HG03342 (cell line): ENCODE results near the gene MAST3.
A peak's percentile ranks its signal among the peaks of the same experiment; 100 is the strongest.

Experiments used
- ATAC-seq: cut with Tn5 transposase; IDR thresholded peaks from one replicate; pipeline ENCODE4 v1.9.1; 2021; ENCODE audit warnings: mild to moderate bottlenecking, moderate library complexity; ENCODE audit not compliant: unreplicated experiment

MAST3 gene

GRCh38 chr19:18097217-18097992, at the start of gene MAST3:
TSS of gene MAST3 (plus strand) at chr19:18097778. CDS start at chr19:18097793, 15 bp downstream.
- ATAC-seq: peak; percentile 42

- no peak for ATAC-seq
These were observed 48.2 kb upstream of the MAST3 start for GRCh38 chr19:18049385-18049784.

GRCh38 chr19:18051887-18052286, 45.7 kb upstream of the MAST3 start:
- ATAC-seq: no peak

- ATAC-seq: no peak
These were observed 43.9 kb upstream of the MAST3 start for GRCh38 chr19:18053576-18054219.

- ATAC-seq: no peak
These were observed 41.6 kb upstream of the MAST3 start for GRCh38 chr19:18055967-18056366.

GRCh38 chr19:18057557-18057956, 40.0 kb upstream of the MAST3 start:
- no peak for ATAC-seq

DNA sequence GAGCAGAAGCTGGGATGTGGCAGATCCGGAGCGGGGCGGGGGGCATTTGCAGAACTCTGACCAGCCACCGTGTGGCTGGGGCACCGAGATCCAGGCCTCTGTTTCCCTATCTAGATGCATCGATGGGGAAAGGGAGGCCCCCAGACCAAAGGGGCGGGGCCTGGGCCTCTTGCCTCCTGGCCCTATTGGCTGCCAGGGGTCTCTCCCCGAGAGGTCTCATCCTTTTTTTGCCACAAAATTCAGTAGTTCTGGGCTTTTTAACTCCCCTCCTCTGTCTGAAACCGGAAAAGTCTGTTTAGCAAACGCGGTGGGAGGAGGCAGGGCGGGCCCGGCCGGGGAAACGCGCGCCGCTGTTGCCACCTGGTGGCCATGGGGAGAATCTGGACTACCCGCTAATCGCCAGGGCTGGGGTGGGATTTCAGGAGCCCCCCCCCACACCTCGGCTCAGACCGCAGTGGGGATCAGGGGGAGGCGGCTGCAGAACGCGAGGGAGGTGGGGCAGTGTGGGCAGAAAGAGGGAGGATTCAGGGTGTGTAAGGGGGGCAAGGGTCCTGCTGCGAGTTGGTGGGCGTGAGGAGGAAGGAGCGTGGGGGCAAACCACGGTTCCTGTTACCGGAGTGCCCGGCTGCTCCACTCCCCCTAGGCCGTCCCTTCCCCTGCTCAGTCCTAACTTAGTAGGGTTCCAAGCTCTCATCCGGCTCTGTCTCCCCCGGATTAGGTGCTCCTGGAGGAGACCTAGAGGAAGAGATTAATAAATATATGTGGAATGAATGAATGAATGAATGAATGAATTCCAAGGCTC, 39.2 kb upstream of the MAST3 start:
- ATAC-seq: no peak

DNA sequence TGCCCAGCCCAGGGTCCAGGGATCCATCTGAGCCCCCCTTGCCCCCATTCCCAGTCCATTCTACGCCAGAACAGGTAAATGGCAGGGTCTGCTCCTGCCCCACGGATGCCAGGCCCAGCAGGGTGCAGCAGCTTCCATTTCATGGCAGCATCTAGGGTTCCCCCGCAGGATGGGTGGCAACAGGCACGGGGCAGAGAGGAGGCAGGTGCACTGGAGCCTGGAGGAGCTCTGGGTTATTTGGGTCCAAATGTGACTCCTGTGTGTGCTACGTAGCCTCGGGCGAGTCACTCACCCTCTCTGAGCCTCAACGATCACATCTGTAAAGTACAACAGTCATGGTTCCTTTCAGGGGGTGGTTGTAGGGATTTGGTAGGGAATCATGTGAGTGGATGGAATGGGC, 38.3 kb upstream of the MAST3 start:
- no peak for ATAC-seq

DNA sequence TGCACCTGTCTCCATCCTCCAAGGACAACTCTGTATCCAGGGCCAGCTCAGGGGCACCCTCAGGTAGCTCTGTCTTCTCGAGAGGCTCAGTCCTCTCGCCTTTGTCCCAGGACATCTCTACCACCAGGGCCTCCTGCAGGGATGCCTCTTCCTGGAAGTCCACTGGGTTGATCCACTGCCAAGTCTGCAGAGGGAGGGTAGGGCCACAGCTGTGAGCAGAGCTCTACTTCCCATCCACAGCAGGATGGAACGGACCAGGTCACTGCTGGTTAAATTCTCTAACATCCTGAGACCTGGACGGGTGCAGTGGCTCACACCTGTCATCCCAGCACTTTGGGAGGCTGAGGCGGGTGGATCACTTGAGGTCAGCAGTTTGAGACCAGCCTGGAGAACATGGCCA, 37.7 kb upstream of the MAST3 start:
- ATAC-seq: no peak

DNA sequence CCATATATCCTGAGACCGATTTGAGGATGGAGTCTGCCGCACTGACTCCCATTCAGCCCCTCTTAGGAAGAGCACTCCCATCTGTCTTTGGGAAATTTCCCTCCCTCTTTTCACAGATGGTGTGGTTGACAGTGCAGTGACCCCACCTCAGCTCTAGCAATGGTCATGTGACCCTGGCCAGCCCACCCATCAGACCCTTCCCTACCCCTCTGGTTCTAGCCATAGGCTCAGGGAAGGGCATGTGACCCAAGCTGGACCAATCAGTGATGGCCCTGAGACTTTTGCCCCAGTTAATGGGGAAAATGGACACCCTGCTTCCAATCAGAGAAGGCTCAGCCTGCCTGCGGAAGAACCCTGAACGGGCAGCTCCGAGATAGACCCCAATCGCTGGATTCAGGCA, 37.1 kb upstream of the MAST3 start:
- ATAC-seq: no peak

GRCh38 chr19:18062028-18062427, 35.5 kb upstream of the MAST3 start:
- ATAC-seq: no peak

GRCh38 chr19:18063463-18063862, 34.1 kb upstream of the MAST3 start:
- ATAC-seq: no peak

- ATAC-seq: no peak
These were observed 32.4 kb upstream of the MAST3 start for GRCh38 chr19:18065173-18065495.

GRCh38 chr19:18068395-18068794, 29.2 kb upstream of the MAST3 start:
- no peak for ATAC-seq

- no peak for ATAC-seq
These were observed 28.2 kb upstream of the MAST3 start for GRCh38 chr19:18069383-18069782.

- no peak for ATAC-seq
These were observed 27.4 kb upstream of the MAST3 start for GRCh38 chr19:18070181-18070580.

- ATAC-seq: no peak
These were observed 25.2 kb upstream of the MAST3 start for GRCh38 chr19:18072335-18072734.

DNA sequence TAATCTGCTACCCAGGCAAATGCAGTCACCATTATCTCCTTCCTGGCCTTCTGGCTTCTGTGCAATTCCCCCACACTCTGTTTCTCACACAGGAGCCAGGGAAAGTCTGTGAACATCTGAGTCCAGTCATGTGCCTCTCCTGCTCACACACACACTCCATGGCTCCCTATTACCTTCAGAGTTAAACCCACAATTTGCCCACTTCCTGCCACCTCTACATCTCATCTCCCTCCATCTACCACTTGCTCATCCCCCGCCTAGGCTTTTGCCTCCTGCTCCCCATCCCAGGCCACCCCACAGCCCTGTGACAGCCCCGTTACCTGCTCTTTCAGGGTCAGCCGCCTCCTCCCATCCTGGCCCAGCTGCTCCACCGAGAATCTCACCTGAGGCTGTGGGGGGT, 24.4 kb upstream of the MAST3 start:
- ATAC-seq: no peak

DNA sequence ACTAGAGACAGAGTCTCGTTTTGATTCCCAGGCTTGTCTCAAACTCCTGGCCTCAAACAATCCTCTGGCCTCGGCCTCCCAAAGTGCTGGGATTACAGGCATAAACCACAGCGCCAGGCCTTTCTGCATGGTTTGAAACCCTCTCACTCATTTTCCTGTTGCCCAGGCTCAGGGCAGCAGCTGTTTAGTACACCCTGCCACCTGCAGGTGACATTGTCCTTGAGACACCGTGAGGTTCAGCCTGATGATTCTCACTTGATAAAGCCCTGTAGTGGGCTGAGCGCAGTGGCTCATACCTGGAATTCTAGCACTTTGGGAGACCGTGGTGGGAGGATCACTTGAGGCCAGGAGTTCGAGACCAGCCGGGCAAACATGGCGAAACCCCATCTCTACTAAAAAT, 23.4 kb upstream of the MAST3 start:
- ATAC-seq: no peak

DNA sequence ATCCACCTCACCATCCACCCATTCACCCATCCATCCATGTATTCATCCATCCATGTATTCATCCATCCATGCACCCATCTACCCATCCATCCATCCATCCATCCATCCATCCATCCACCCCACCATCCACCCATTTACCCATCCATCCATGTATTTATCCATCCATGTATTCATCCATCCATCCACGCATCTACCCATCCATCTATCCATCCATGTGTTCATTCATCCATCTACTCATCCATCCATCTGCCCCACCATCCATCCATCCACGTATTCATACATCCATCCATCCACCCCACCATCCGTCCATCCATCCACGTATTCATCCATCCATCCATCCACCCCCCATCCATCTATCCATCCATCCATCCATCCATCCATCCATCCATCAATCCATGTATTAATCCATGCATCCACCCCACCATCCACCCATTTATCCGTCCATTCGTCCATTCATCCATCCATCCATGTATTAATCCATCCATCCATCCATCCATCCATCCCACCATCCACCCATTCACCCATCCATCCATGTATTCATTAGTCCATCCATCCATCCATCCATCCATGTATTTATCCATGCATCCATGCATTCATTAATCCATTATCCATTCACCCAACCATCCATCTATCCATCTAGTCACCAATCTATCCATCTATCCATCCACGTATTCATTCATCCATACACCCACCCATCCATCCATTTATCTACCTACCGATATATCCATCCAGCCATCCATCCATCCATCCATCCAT, 13.5 kb upstream of the MAST3 start:
- no peak for ATAC-seq
